ENCODE measurements around the gene HOXC9. TPM values are rescaled to one million over a fixed set of nuclear protein-coding genes. Genes with fewer than 3 reads are reported as not detected.

HOXC9 gene
- polyA plus RNA-seq, 1 of the 3 experiments (the other 2 are of a cell fraction), result 1.9 TPM

- TF ChIP-seq USF2 (IDR thresholded peaks at IDR 0.05; ENCODE audit: borderline replicate concordance, low read depth, low read length) (no peak), TEAD4 (IDR thresholded peaks at IDR 0.05; ENCODE audit: borderline replicate concordance, insufficient read depth) (no peak)
Observed at GRCh38 chr12:54004841-54005530, 5.0 kb downstream of the HOXC9 start (continued).

GRCh38 chr12:54005531-54005852 is 5.5 kb downstream of the HOXC9 start:
- TF ChIP-seq EP300 (IDR thresholded peaks at IDR 0.05; ENCODE audit: borderline replicate concordance in 1 of 2, low read depth in 1 of 2, low read length in 1 of 2) (no peak), EZH2phosphoT487 (IDR thresholded peaks at IDR 0.05; ENCODE audit: borderline replicate concordance, low read depth) (no peak)
- no peaks in the 10 kb centered on the region for H3F3A ChIP-seq (replicated peaks; ENCODE audit: insufficient read depth)
- H3K27me3 ChIP-seq (ENCODE audit: insufficient read depth), result no peaks in the 10 kb centered on the region
- CTCF ChIA-PET, result interaction anchor here (0.6 to 24.5 kb wide), 37 partner anchors 8 to 408 kb away, joined by 3 to 568 read pairs (median 5); partner anchors contain the start of genes HOXC10, HOXC4, HOXC5 and HOXC6
- no peaks in the 10 kb centered on the region for H3K36me3 ChIP-seq (replicated peaks in 1 of 2; ENCODE audit: control insufficient read depth in 1 of 2, insufficient read depth in 2 of 2, low read length in 1 of 2)
- peaks cover 0 to 27% of the 10 kb centered on the region in 2 experiments; a peak in 1 of 4 replicates for H3K4me1 ChIP-seq (ENCODE audit: control insufficient read depth in 1 of 2, insufficient read depth in 2 of 2, low read depth in 1 of 2, low read length in 1 of 2)
- no peak overlapping the region for H2AFZ ChIP-seq (ENCODE audit: low read depth)
- no peaks in the 10 kb centered on the region for H3K9me2 ChIP-seq
- no peaks in the 10 kb centered on the region for H4K20me1 ChIP-seq (ENCODE audit: insufficient read depth)
- WGBS (ENCODE audit: low lambda C conversion rate), result 40% methylated on average over 26 of the region's 26 CpGs
- DNase-seq, result no peak
- no peaks in the 10 kb centered on the region for H3K9me3 ChIP-seq
- no peak overlapping the region for H3K9ac ChIP-seq
- H3K27ac ChIP-seq (ENCODE audit: low read depth in 2 of 2, low read length in 1 of 2), result no peak overlapping the region
- no peaks in the 10 kb centered on the region for H3K79me2 ChIP-seq (ENCODE audit: insufficient read depth)
- no peak overlapping the region for H3K4me3 ChIP-seq (ENCODE audit: low read depth in 2 of 2, low read length in 1 of 2)
- POLR2A ChIA-PET, result no interaction called here
- no peak overlapping the region for H3K4me2 ChIP-seq

GRCh38 chr12:54005853-54006558 is 6.0 kb downstream of the HOXC9 start:
- 44% methylated on average over 26 of the region's 39 CpGs for WGBS (ENCODE audit: low lambda C conversion rate)
- Histone ChIP-seq H3K36me3 (replicated peaks in 1 of 2; ENCODE audit: control insufficient read depth in 1 of 2, insufficient read depth in 2 of 2, low read length in 1 of 2) (no peaks in the 10 kb centered on the region), H3K27ac (ENCODE audit: low read depth in 2 of 2, low read length in 1 of 2) (no peak overlapping the region), H3K9me3 (no peaks in the 10 kb centered on the region), H3K4me1 (ENCODE audit: control insufficient read depth in 1 of 2, insufficient read depth in 2 of 2, low read depth in 1 of 2, low read length in 1 of 2) (peaks cover 0 to 23% of the 10 kb centered on the region in 2 experiments; a peak in 1 of 4 replicates), H3K4me3 (ENCODE audit: low read depth in 2 of 2, low read length in 1 of 2) (no peak overlapping the region), H4K20me1 (ENCODE audit: insufficient read depth) (no peaks in the 10 kb centered on the region), H3K27me3 (ENCODE audit: insufficient read depth) (no peaks in the 10 kb centered on the region), H3K9me2 (no peaks in the 10 kb centered on the region), H3F3A (replicated peaks; ENCODE audit: insufficient read depth) (no peaks in the 10 kb centered on the region), H3K79me2 (ENCODE audit: insufficient read depth) (no peaks in the 10 kb centered on the region), H2AFZ (ENCODE audit: low read depth) (peak overlapping the region; percentile 68), H3K4me2 (peak overlapping the region; percentile 63), H3K9ac (no peak overlapping the region)
- TF ChIP-seq RCOR1 (IDR thresholded peaks at IDR 0.05; ENCODE audit: low read length) (0 out of 2 replicates have a peak, but pooled peaks have one; percentile 28), CTCF (IDR thresholded peaks at IDR 0.05) (peak; percentile 89), GABPA (IDR thresholded peaks at IDR 0.05; ENCODE audit: low read depth) (no peak), RAD21 (IDR thresholded peaks at IDR 0.05; ENCODE audit: low read length) (peak; percentile 94), SMC3 (IDR thresholded peaks at IDR 0.05; ENCODE audit: low read depth, low read length) (peak; percentile 97), NRF1 (IDR thresholded peaks at IDR 0.05; ENCODE audit: low read depth, low read length) (no peak), FOXJ3 (CRISPR knock-in tag; IDR thresholded peaks at IDR 0.05) (no peak), MAX (IDR thresholded peaks at IDR 0.05; ENCODE audit: low read depth) (no peak; the same call in 1 of the 2 replicates), JUND (IDR thresholded peaks at IDR 0.05) (no peak)
- peak; percentile 93 for DNase-seq
- ChIA-PET CTCF (interaction anchor here (0.6 to 24.5 kb wide), 40 partner anchors 9 to 408 kb away, joined by 3 to 568 read pairs (median 5); partner anchors contain the start of genes HOXC10, HOXC4, HOXC5 and HOXC6), POLR2A (no interaction called here)

Measured in SK-N-SH (cell line).